HG03097 (cell line): Measurements from ENCODE around the gene SLC22A4.

Experiments
- ATAC-seq: cut with Tn5 transposase; IDR thresholded peaks from one replicate; pipeline ENCODE4 v1.9.1; 2021; ENCODE audit not compliant: unreplicated experiment, low FRiP score

Gene SLC22A4

GRCh38 chr5:132370181-132370970, 76.2 kb downstream of the SLC22A4 start:
- ATAC-seq, result no peak

DNA sequence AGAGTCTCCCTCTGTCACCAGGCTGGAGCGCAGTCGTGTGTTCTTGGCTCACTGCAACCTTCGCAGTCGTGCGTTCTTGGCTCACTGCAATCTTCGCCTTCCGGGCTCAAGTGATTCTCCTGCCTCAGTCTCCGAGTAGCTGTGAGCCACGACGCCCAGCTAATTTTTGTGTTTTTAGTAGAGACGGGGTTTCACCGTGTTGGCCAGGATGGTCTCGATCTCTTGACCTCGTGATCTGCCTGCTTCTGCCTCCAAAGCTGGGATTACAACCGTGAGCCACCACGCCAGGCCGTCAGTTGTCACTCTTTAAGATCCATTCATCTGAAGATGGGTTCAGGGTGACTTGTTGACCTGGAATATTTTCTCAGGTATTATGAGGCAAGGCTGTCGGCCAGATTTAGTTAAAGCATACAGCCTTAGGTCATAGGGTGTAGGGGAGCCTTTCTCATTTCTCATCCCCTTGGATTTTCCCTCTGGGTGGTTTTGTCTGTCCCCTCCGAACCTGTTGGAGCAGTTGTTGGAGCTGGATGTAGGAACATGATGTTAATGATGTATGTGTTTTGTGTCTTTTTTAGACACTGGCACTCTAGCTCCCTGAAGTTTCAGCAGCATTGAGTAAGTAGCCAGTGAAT, 76.9 kb downstream of the SLC22A4 start:
- ATAC-seq, result no peak

- ATAC-seq, result no peak
Measured at GRCh38 chr5:132371603-132371994, 77.4 kb downstream of the SLC22A4 start.

- no peak for ATAC-seq
Measured at GRCh38 chr5:132372127-132372526, 77.9 kb downstream of the SLC22A4 start.

DNA sequence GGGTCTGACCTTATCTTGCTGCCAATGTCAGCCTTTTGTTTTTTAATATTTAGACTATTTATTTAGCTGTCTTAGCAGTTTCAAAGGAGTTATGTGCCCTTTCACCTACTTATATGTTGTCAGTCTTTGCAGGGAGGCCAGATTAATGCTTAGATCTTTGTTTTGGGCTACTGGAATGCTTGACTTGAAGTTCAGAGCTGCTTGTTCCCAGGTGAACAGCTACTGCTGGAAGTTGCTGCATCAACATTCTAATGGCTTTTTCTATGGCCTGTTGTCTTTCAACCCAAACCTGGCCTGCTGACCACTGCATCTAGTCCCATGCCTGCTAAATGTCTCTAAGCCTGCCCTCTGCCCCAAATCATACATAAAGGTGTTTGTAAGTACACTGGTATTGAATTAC, 78.3 kb downstream of the SLC22A4 start:
- no peak for ATAC-seq

DNA sequence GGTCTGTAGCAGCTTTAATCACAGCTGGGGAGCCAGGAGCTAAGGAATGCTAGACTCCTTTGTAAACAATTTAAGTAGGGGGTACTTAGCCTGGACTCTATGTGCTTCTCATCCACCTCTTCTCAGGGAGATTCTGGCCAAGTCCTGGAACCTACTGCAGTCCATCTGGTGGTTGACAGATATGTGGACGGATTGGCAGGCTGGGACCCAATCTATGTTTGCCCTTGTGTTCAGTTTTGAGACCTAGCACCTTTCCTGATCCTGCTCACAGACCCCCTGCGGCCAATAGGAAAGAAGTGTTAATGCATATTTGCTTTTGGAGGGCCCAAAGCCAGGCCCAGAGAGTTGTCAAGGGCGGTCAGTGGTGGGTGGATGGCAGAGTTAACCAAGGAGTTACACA, 81.8 kb downstream of the SLC22A4 start:
- ATAC-seq, result no peak

DNA sequence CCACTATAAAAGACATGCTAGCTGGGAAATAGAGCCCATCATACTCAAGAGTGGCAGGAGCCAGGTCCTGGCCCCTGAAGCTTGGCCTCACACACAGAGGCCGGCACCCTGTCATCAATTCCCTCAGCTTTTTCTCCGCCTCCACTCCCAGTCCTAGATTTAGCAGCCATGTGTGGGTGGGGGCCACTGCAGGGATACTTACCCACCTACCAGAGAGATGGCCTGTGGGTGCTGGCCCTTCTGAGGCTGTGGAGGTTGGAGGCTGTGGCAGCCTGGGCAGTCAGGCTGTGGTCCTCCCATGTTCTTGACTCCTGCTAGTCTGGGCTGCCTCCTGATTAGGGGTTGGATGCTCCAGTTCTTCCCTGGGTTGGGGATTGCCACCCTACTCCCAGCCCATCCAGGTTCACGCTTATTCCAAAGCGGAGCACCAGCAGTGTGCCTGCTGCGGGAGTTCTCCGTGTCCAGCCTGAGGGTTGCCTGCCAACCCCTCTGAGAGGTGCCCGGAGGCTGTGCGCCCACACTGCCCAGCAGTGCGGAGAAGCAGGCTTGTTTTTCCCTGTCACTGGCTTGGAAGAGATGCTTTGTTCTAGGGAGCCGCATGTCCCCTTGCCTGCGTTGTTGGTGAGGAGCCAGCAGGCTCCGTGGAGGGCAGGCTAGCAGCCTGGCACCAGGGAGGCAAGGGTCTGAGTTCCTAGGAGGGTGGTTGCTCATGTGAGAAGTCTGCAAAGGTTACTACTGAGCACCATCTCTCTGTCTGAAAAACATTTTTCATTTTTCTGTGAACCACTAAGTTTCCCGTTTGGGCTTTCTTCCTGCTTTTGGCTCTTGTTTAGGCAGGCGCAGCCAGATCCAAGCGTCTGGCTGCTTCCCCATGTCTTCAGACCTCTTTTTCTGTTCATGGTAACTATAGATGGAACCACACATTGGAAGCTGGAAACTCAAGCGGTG, 82.8 kb downstream of the SLC22A4 start:
- no peak for ATAC-seq

GRCh38 chr5:132377738-132378137, 83.5 kb downstream of the SLC22A4 start:
- ATAC-seq, result no peak

GRCh38 chr5:132378580-132378979, 84.4 kb downstream of the SLC22A4 start:
- ATAC-seq, result no peak

GRCh38 chr5:132380047-132380446, 85.9 kb downstream of the SLC22A4 start:
- no peak for ATAC-seq

- ATAC-seq, result no peak
Measured at GRCh38 chr5:132380741-132381140, 86.5 kb downstream of the SLC22A4 start.

GRCh38 chr5:132381614-132382013, 87.4 kb downstream of the SLC22A4 start:
- ATAC-seq, result no peak

DNA sequence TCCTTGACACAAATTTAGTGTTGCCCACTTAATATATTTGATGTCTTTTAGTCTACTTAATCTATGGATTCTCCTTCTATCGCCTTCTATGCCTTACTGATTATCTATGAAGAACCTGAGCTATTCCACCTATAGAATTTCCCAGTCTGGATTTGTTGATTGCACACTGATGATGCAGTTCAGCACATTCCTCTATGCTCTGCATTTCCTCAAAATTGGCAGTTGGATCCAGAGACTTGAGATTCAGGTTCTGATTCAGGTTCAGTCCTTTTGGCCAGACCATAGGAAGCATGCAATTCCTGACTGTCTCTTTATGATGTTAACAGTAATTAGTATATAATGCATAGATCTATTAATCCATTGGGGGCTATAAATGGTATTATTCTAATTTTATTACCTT, 89.1 kb downstream of the SLC22A4 start:
- no peak for ATAC-seq

DNA sequence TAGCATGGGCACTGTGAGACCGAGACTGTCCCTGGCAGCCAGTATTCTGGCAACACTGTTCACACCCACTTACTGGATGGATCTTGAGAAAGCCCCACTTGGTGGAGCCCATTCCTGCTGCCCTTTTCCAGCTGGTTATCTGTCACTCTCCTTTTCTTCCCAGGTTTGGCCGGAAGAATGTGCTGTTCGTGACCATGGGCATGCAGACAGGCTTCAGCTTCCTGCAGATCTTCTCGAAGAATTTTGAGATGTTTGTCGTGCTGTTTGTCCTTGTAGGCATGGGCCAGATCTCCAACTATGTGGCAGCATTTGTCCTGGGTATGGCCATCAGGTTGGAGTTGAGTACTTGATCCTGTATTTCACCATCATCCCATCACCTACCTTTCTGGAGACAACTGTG, 89.8 kb downstream of the SLC22A4 start:
- ATAC-seq, result no peak

- ATAC-seq, result no peak
Measured at GRCh38 chr5:132384506-132385050, 90.4 kb downstream of the SLC22A4 start.

GRCh38 chr5:132385326-132386105, 91.3 kb downstream of the SLC22A4 start:
- no peak for ATAC-seq

DNA sequence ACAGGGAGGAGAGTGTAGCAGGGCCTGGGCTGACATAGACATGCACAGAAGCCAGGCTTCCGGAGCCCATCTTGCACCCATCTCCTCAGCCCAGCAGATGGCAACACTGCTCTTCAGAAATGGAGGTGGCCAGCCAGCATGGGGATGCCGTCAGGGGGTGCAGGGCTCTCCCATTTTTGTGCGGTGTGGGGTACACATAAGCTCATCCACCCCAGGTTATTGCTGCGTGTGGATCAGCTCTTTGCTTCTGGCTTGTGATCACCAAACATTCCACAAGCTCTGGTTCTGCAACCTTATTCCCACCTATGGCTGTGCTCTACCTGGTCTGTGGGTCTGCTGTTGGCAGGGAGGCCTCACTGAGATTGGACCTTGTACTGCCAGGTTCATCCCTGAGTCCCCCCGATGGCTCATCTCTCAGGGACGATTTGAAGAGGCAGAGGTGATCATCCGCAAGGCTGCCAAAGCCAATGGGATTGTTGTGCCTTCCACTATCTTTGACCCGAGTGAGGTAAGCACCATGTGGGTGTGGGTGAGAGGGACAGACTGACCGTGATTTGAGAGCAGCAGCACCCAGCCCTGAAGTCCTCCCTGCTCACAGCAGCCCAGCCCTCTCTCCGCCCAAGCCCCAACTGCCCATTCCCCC, 92.6 kb downstream of the SLC22A4 start:
- peak; percentile 79 for ATAC-seq

- no peak for ATAC-seq
Measured at GRCh38 chr5:132387640-132388117, 93.5 kb downstream of the SLC22A4 start.

DNA sequence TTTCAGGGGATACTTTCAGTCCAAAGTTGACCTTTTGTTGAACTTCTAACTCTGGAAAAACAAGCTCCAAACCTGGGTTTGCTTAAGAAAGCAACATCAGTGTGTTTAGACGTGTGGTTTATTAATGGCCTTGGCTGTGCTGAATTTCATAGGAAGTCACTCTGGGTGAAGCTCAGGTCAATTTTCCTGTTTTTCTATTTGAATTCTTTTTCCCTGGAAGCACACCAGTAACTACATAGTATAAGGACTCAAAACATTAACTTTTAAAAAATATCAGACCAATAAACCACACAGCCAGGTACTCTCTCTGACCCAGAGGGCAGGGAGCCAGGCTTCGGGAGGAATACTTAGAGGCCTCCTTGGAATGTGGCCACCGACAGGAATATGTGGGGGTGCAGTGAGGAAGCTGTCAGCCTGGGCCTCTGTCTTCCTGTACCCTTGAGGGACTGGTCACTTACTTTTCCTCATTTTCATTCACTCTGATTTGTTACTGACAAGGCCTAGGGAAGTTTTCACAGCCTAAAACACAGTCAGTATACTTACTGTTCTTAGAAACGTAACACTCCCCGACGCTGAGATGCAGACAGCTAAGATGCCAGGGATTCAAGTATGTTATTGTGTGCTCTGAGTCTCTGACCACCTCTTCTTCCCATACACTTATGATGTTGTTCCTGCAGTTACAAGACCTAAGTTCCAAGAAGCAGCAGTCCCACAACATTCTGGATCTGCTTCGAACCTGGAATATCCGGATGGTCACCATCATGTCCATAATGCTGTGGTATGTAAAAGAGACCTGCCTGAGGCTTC, 94.3 kb downstream of the SLC22A4 start:
- ATAC-seq, result no peak
